Measurements from ENCODE around the gene PPM1H.
"Not testable (repeated sequence)": the region's sequence is repeated elsewhere in the genome, so short reads cannot be mapped to it uniquely, and the experiment has no call there.

Gene PPM1H

GRCh38 chr12:62673028-62673815, 261.7 kb downstream of the PPM1H start:
- H3K4me1 ChIP-seq (ENCODE audit: insufficient read depth, low read length, severe bottlenecking) = no peaks in the 10 kb centered on the region
- H4K20me1 ChIP-seq (ENCODE audit: insufficient read depth, low read length) = no peaks in the 10 kb centered on the region
- TF ChIP-seq EZH2 (IDR thresholded peaks at IDR 0.05; ENCODE audit: borderline replicate concordance, low read length) (no peak), CTCF (IDR thresholded peaks at IDR 0.05; ENCODE audit: low read length) (no peak)
- peaks cover 9% of the 10 kb centered on the region; the same call in 1 of the 2 replicates for H3K9me3 ChIP-seq (ENCODE audit: low read length)
- no peak overlapping the region for H3K4me2 ChIP-seq (ENCODE audit: low read length)
- no peaks in the 10 kb centered on the region; the same call in 1 of the 2 replicates for H3K36me3 ChIP-seq (ENCODE audit: insufficient read depth, low read length)
- H3K27ac ChIP-seq (ENCODE audit: low read depth, low read length, poor library complexity, severe bottlenecking) = no peak overlapping the region
- no peaks in the 10 kb centered on the region for H3K9me2 ChIP-seq (ENCODE audit: low read depth, low read length)
- no peak overlapping the region for H3K9ac ChIP-seq (ENCODE audit: low read length)
- no peaks in the 10 kb centered on the region; the same call in 1 of the 2 replicates for H3K27me3 ChIP-seq (ENCODE audit: insufficient read depth, low read length)
- H2AFZ ChIP-seq (ENCODE audit: low read length) = no peak overlapping the region
- H3K79me2 ChIP-seq (ENCODE audit: insufficient read depth, low read length) = no peaks in the 10 kb centered on the region
- H3K4me3 ChIP-seq (ENCODE audit: low read depth, low read length, poor library complexity, severe bottlenecking) = no peak overlapping the region
- H3F3A ChIP-seq (ENCODE audit: insufficient read depth, low read length) = no peaks in the 10 kb centered on the region

- Histone ChIP-seq H3K27me3 (ENCODE audit: insufficient read depth, low read length) (no peaks in the 10 kb centered on the region), H2AFZ (ENCODE audit: low read length) (no peak overlapping the region), H4K20me1 (ENCODE audit: insufficient read depth, low read length) (no peaks in the 10 kb centered on the region), H3K4me1 (ENCODE audit: insufficient read depth, low read length, severe bottlenecking) (no peaks in the 10 kb centered on the region), H3K9ac (ENCODE audit: low read length) (no peak overlapping the region), H3K27ac (ENCODE audit: low read depth, low read length, poor library complexity, severe bottlenecking) (no peak overlapping the region), H3K36me3 (ENCODE audit: insufficient read depth, low read length) (no peaks in the 10 kb centered on the region), H3F3A (ENCODE audit: insufficient read depth, low read length) (no peaks in the 10 kb centered on the region), H3K4me3 (ENCODE audit: low read depth, low read length, poor library complexity, severe bottlenecking) (no peak overlapping the region), H3K79me2 (ENCODE audit: insufficient read depth, low read length) (no peaks in the 10 kb centered on the region), H3K9me3 (ENCODE audit: low read length) (peaks cover 2% of the 10 kb centered on the region; the same call in 1 of the 2 replicates), H3K9me2 (ENCODE audit: low read depth, low read length) (no peaks in the 10 kb centered on the region), H3K4me2 (ENCODE audit: low read length) (no peak overlapping the region)
- TF ChIP-seq EZH2 (IDR thresholded peaks at IDR 0.05; ENCODE audit: borderline replicate concordance, low read length) (no peak), CTCF (IDR thresholded peaks at IDR 0.05; ENCODE audit: low read length) (no peak)
These were observed 263.8 kb downstream of the PPM1H start for GRCh38 chr12:62670986-62671720.

- H4K20me1 ChIP-seq (ENCODE audit: insufficient read depth, low read length) = no peaks in the 10 kb centered on the region
- H3K79me2 ChIP-seq (ENCODE audit: insufficient read depth, low read length) = no peaks in the 10 kb centered on the region
- no peaks in the 10 kb centered on the region for H3K9me3 ChIP-seq (ENCODE audit: low read length)
- no peaks in the 10 kb centered on the region for H3K36me3 ChIP-seq (ENCODE audit: insufficient read depth, low read length)
- H3K9ac ChIP-seq (ENCODE audit: low read length) = no peak overlapping the region
- no peaks in the 10 kb centered on the region for H3K4me1 ChIP-seq (ENCODE audit: insufficient read depth, low read length, severe bottlenecking)
- H3K27ac ChIP-seq (ENCODE audit: low read depth, low read length, poor library complexity, severe bottlenecking) = no peak overlapping the region
- H2AFZ ChIP-seq (ENCODE audit: low read length) = no peak overlapping the region
- H3K4me3 ChIP-seq (ENCODE audit: low read depth, low read length, poor library complexity, severe bottlenecking) = no peak overlapping the region
- no peak overlapping the region for H3K4me2 ChIP-seq (ENCODE audit: low read length)
- H3K9me2 ChIP-seq (ENCODE audit: low read depth, low read length) = no peaks in the 10 kb centered on the region
- H3K27me3 ChIP-seq (ENCODE audit: insufficient read depth, low read length) = no peaks in the 10 kb centered on the region
- TF ChIP-seq EZH2 (IDR thresholded peaks at IDR 0.05; ENCODE audit: borderline replicate concordance, low read length) = no peak
- TF ChIP-seq CTCF (IDR thresholded peaks at IDR 0.05; ENCODE audit: low read length) = no peak
- no peaks in the 10 kb centered on the region for H3F3A ChIP-seq (ENCODE audit: insufficient read depth, low read length)
These were observed 266.2 kb downstream of the PPM1H start for GRCh38 chr12:62668782-62669181.

- H2AFZ ChIP-seq (ENCODE audit: low read length); H3K9me2 ChIP-seq (ENCODE audit: low read depth, low read length); H3K27ac ChIP-seq (ENCODE audit: low read depth, low read length, poor library complexity, severe bottlenecking); H3F3A ChIP-seq (ENCODE audit: insufficient read depth, low read length); H3K4me1 ChIP-seq (ENCODE audit: insufficient read depth, low read length, severe bottlenecking); H3K9ac ChIP-seq (ENCODE audit: low read length); H3K79me2 ChIP-seq (ENCODE audit: insufficient read depth, low read length); H3K4me2 ChIP-seq (ENCODE audit: low read length); H3K4me3 ChIP-seq (ENCODE audit: low read depth, low read length, poor library complexity, severe bottlenecking); H3K27me3 ChIP-seq (ENCODE audit: insufficient read depth, low read length); H3K36me3 ChIP-seq (ENCODE audit: insufficient read depth, low read length); H4K20me1 ChIP-seq (ENCODE audit: insufficient read depth, low read length); H3K9me3 ChIP-seq (ENCODE audit: low read length): not testable (repeated sequence)
These were observed 270.0 kb downstream of the PPM1H start for GRCh38 chr12:62664951-62665350.

All from OCI-LY1 (cell line).